Natural killer cell (primary cell): ENCODE data around the gene DLX4. TPM values are rescaled to one million over a fixed set of nuclear protein-coding genes. Genes with fewer than 3 reads are reported as not detected.

Experiments
- ATAC-seq, 3 donors: fragments of 150-1000 bp in 2 of 3; fragments of 200-7000 bp in 1 of 3; cut with Tn5 transposase; 1 replicate in 1 of 3; 2 replicates in 2 of 3; pipeline ENCODE4 v1.10.0; 2021; ENCODE audit warnings: mild to moderate bottlenecking in 2 of 3, moderate library complexity in 2 of 3
- DNase-seq, 2 donors: peaks; one replicate each; pipeline versions ENCODE4 v3.0.0 to v3.0.0-alpha.2; 2013 to 2021; ENCODE audit warnings: mixed read lengths in 1 of 2
- H3K27ac ChIP-seq: one replicate; pipeline ENCODE4 v1.5.1; 2013; ENCODE audit warnings: mild to moderate bottlenecking, low read length
- H3K27me3 ChIP-seq: one replicate; pipeline ENCODE4 v1.6.1; 2013; ENCODE audit warnings: low read length; ENCODE audit not compliant: control insufficient read depth, insufficient read depth
- H3K36me3 ChIP-seq: one replicate; pipeline ENCODE4 v1.6.1; 2013; ENCODE audit warnings: low read length; ENCODE audit not compliant: control insufficient read depth, insufficient read depth
- H3K4me1 ChIP-seq: one replicate; pipeline ENCODE4 v1.6.1; 2013; ENCODE audit warnings: low read length; ENCODE audit not compliant: control insufficient read depth, insufficient read depth
- H3K4me3 ChIP-seq: one replicate; pipeline ENCODE4 v1.5.1; 2013; ENCODE audit warnings: low read length
- H3K9me3 ChIP-seq: one replicate; pipeline ENCODE4 v1.6.1; 2013; ENCODE audit warnings: low read length; ENCODE audit not compliant: control insufficient read depth, insufficient read depth
- H3K27ac Mint-ChIP-seq, 2 donors: one replicate each; pipeline ENCODE4 v1.8.0; 2022; ENCODE audit warnings: mild to moderate bottlenecking in 2 of 2, mixed read lengths in 2 of 2, moderate library complexity in 1 of 2
- H3K27me3 Mint-ChIP-seq, 2 donors: one replicate each; pipeline ENCODE4 v1.8.0; 2022; ENCODE audit warnings: low read depth in 2 of 2, mixed read lengths in 2 of 2
- H3K36me3 Mint-ChIP-seq: one replicate; pipeline ENCODE4 v1.8.0; 2022; ENCODE audit warnings: mixed read lengths
- H3K4me1 Mint-ChIP-seq, 2 donors: one replicate each; pipeline ENCODE4 v1.8.0; 2022; ENCODE audit warnings: mixed read lengths in 2 of 2
- H3K4me3 Mint-ChIP-seq: one replicate; pipeline ENCODE4 v1.8.0; 2022; ENCODE audit warnings: mild to moderate bottlenecking, moderate library complexity, mixed read lengths
- H3K9me3 Mint-ChIP-seq, 2 donors: one replicate each; pipeline ENCODE4 v1.8.0; 2022; ENCODE audit warnings: mixed read lengths in 2 of 2
- CTCF ChIP-seq: fragments of 200-600 bp; IDR thresholded peaks from one replicate; pipeline ENCODE4 v1.8.0; 2022; ENCODE audit warnings: antibody characterized with exemption
- WGBS: methylation state at CpG from one replicate; pipeline ENCODE4 v1.1.7; 2013; ENCODE audit warnings: missing lambda C conversion rate; ENCODE audit not compliant: insufficient coverage; 5-methylcytosine and 5-hydroxymethylcytosine counted together
- intact Hi-C: fragments of 100-400 bp; cut with micrococcal nuclease; formaldehyde crosslinking; loops from one replicate; pipeline ENCODE4 v1.14.2; 2022
- total RNA-seq, 4 donors: library from RNA; stranded (reverse); fragments of 120-200 nt in 1 of 4; gene quantifications; one replicate each; pipeline versions ENCODE4 v1.2.3 to v1.2.4, GENCODE V29; 2013 to 2022

The DLX4 gene
- total RNA-seq, 3 donors from 2014 or later (not counting 1 experiment from before 2014, with no cell fraction given): 0.35 to 1.1 TPM; not detected in 1

DNA sequence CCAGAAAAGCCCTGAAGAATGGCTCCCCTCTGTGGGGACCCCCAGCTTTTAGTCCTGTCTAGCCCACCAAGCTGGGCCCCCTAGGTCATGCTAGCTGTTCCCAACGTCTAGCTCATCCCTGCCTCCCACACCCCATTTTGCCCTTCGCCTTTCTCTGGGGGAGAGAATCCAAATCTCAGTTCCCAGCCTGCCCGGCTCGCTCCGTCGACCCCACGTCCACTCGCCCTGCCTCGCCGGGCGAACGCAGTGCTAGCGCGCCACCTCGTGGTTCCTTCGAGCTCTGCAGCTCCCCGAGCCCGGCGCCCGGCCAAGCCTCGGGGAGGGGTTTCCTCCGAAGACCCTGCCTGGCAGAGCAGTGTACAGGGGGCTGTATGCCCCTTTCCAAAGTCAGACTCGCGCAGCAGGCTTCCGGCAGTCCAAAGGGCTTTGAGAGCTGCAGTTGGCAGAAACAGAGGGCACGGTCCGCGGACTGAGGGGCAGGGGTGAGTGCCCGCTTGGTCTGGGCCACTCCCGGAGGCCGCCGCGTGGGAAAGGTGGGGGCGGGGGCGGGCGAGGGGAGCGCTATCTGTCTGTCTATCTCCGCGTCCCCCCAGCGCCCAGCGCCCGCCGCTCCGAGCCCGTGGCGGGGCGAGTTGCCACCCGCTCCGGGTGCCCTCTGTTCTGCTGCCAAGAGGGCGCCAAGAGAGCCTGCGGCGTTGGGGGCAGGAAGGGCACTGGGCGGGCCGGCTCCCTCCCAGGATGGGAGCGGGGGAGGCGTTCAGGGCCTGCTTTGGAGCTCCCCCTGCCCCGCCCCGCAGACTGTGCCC, 27.7 kb downstream of the DLX4 start:
- ATAC-seq: peak; percentile 60 to 69 (median 68)
- H3K27ac Mint-ChIP-seq: peak overlapping the region in 1 of 2 donors; percentile 59
- TF ChIP-seq CTCF: peak; percentile 98
- H3K27me3 Mint-ChIP-seq: peaks cover 59 to 63% of the 10 kb centered on the region in 2 donors
- Histone ChIP-seq H3K4me3 (no peak overlapping the region), H3K9me3 (no peaks in the 10 kb centered on the region), H3K36me3 (no peaks in the 10 kb centered on the region), H3K27me3 (peaks cover 61% of the 10 kb centered on the region), H3K4me1 (peaks cover 38% of the 10 kb centered on the region), H3K27ac (no peak overlapping the region)
- no peak overlapping the region for H3K4me3 Mint-ChIP-seq
- no peaks in the 10 kb centered on the region for H3K9me3 Mint-ChIP-seq
- 2% methylated on average over 58 of the region's 58 CpGs for WGBS
- intact Hi-C loops: loop anchor here (5.0 kb wide), 1 partner anchor 299 kb away; no protein-coding TSS in a partner anchor
- H3K36me3 Mint-ChIP-seq: no peaks in the 10 kb centered on the region
- H3K4me1 Mint-ChIP-seq: peaks cover 17 to 35% of the 10 kb centered on the region in 2 donors
- peak; percentile 70 to 81 for DNase-seq

DNA sequence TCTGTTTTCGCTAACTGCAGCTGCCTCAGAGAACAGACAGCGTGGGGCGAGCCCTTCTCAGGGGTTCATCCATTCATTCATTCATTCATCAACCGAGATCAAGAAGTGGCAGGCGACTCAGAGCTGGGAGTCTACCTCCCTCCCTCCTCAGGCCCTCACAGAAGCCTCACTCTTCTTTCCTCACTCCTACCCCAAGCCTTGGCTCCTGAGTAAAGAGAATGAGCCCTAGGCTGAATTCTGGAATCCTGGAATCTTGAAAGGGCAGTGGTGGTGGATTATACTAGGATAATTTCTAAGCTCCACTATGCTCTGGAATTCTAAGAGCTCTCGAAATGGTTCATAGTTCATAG, 28.3 kb downstream of the DLX4 start:
- DNase-seq (no peak), ATAC-seq (no peak)
- no peak for TF ChIP-seq CTCF
- Histone ChIP-seq H3K4me1 (peaks cover 38% of the 10 kb centered on the region), H3K27me3 (peaks cover 59% of the 10 kb centered on the region), H3K9me3 (no peaks in the 10 kb centered on the region), H3K36me3 (no peaks in the 10 kb centered on the region), H3K4me3 (no peak overlapping the region), H3K27ac (no peak overlapping the region)
- H3K9me3 Mint-ChIP-seq: no peaks in the 10 kb centered on the region
- peak overlapping the region; percentile 32 for H3K4me3 Mint-ChIP-seq
- H3K27me3 Mint-ChIP-seq: peaks cover 58 to 59% of the 10 kb centered on the region in 2 donors
- H3K27ac Mint-ChIP-seq: no peak overlapping the region
- intact Hi-C loops: loop anchor here (5.0 kb wide), 1 partner anchor 300 kb away; no protein-coding TSS in a partner anchor
- WGBS: 40% methylated on average over 6 of the region's 6 CpGs
- peaks cover 17 to 35% of the 10 kb centered on the region in 2 donors for H3K4me1 Mint-ChIP-seq
- H3K36me3 Mint-ChIP-seq: no peaks in the 10 kb centered on the region

DNA sequence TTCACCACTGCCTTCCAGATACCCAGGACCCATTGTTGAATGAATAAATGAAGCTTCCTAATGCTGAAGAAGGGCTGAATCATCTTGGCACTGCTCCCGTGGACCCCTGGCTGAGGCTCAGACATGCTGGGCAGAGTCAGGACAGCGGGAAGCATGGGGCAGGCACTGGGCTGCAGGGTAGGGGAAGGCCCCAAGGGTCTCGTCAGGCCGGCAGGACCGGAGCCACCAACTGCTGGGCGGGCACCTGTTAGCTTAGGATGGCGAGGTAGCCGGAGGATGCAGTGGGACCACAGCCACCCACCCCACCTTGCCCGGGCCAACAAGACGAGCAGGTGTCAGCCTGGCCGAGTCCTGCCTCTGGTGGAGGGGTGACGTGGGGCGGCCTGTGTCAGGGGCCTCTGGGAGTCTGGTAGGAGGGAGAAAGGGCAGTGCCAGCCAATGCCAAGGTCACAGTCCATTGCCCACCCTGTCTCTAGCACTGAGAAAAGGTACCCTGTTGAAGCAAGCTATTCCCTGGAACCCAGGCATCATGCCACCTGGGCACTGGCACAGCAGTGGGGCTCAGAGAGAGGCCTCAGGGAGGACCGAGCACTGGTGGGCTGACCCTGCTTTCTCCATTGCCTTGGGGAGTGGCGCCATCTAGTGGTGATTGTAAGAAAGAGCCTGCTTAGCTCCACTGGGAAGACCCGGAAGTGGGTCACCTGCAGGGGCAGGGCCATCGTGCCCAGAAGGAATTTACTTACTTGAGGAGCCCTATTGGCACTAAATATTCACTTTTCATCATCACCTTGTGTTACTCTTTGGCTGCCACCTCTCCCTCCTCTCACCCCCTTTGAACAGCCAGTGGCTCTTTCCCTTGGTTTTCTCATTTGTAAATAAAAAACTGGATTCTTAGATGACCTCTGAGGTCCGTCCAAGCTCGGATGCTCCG, 29.0 kb downstream of the DLX4 start:
- H3K4me1 ChIP-seq: peaks cover 37% of the 10 kb centered on the region
- peak; percentile 92 for TF ChIP-seq CTCF
- H3K27ac ChIP-seq: no peak overlapping the region
- ATAC-seq (peak; percentile 87 to 89 (median 88)), DNase-seq (peak; percentile 76 to 95)
- H3K4me3 ChIP-seq: no peak overlapping the region
- peaks cover 54 to 56% of the 10 kb centered on the region in 2 donors for H3K27me3 Mint-ChIP-seq
- H3K4me3 Mint-ChIP-seq: no peak overlapping the region
- intact Hi-C loops: loop anchor here (1.0 to 5.0 kb wide), 5 partner anchors 46 to 431 kb away; no protein-coding TSS in a partner anchor
- H3K9me3 ChIP-seq: no peaks in the 10 kb centered on the region
- no peaks in the 10 kb centered on the region for H3K9me3 Mint-ChIP-seq
- no peak overlapping the region for H3K27ac Mint-ChIP-seq
- WGBS: 52% methylated on average over 20 of the region's 20 CpGs
- no peaks in the 10 kb centered on the region for H3K36me3 ChIP-seq
- peaks cover 17 to 31% of the 10 kb centered on the region in 2 donors for H3K4me1 Mint-ChIP-seq
- H3K27me3 ChIP-seq: peaks cover 51% of the 10 kb centered on the region
- H3K36me3 Mint-ChIP-seq: no peaks in the 10 kb centered on the region
